GM21360 (cell line): ENCODE results near the gene CDK5RAP2.
"Not testable (repeated sequence)": the region's sequence is repeated elsewhere in the genome, so short reads cannot be mapped to it uniquely, and the experiment has no call there.

Experiments used
- ATAC-seq: cut with Tn5 transposase; IDR thresholded peaks from one replicate; pipeline ENCODE4 v1.9.1; 2021; ENCODE audit warnings: mild to moderate bottlenecking, moderate library complexity; ENCODE audit not compliant: unreplicated experiment

CDK5RAP2 gene

DNA sequence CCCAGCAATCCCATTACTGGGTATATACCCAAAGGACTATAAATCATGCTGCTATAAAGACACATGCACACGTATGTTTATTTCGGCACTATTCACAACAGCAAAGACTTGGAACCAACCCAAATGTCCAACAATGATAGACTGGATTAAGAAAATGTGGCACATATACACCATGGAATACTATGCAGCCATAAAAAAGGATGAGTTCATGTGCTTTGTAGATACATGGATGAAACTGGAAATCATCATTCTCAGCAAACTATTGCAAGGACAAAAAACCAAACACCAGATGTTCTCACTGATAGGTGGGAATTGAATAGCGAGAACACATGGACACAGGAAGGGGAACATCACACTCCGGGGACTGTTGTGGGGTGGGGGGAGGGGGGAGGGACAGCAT, 64.0 kb downstream of the CDK5RAP2 start:
- ATAC-seq, result not testable (repeated sequence)

DNA sequence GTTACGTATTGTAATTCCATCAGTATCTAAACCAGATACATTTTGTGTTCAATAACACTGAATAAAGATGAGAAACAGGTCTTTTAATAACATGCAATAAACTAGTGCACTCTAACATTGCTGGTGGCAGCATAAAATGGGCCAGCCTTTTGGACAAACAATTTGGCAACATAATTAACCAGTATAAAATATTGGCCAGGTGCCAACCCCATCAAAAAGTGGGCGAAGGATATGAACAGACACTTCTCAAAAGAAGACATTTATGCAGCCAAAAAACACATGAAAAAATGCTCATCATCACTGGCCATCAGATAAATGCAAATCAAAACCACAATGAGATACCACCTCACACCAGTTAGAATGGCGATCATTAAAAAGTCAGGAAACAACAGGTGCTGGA, 64.5 kb downstream of the CDK5RAP2 start:
- ATAC-seq, result not testable (repeated sequence)

DNA sequence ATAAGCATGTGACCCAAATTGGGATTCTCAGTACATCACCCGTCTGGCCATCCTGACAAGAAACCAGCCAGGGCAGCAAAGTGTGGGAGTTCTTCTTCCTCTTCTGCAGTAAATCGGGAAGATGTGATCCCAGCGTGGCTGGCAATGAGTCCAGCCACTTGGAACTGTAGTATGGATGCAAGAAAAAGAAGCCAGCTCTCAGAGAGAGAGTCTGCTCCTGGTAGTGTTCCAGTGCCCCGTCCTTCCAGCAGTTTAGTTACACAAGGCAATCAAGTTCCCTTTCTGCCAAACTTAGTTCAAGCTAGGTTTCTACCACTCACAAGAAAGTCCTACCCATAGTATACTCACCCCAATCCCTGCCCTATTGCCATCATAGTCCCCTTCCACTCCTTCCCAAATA, 65.6 kb downstream of the CDK5RAP2 start:
- no peak for ATAC-seq

- ATAC-seq, result no peak
Measured at GRCh38 chr9:120513825-120514396, 66.1 kb downstream of the CDK5RAP2 start.

DNA sequence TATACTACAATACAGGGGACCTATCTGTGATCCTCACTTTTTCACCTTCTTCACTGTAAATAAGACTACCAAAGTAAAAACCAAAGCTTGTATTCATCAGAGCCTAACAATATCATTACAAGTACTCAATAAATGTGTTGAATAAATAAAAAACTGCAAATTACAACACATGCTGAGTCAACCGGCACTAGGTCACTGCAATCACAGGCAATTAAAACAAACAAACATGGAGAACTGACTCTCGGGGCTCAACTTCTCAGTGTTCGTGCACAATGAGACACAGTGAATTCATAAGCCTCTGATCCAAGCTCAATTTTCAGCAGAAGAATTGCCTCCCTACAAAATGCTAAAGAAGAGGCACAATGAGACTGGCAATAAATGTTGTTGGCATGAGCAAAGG, 69.2 kb downstream of the CDK5RAP2 start:
- no peak for ATAC-seq

DNA sequence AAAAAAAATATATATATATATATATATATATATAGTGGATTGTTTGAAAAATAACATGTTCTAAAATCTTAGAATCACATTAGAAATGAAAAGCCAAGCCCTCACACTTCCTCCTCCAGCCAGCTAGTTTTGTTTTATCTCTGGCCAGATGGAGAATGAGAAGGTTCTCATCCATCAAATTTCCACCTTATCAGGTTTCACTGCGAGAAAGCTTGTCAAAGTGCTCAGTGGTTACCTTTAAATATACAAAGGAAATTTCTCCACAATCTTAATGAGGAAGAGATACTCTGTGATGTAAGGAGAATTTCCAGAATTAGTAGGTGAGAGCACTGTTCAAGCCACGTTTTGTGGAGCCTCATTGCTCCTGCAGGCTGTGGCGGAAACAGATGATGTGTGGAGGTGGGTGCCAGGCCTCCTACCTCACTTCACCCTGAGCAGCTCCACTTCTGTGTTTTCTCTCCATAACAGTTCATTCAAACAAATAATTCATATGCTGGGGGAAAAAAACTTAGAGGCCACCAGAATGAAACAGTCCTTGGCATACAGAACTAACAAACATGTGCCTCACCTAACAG, 71.9 kb downstream of the CDK5RAP2 start:
- ATAC-seq, result no peak

- no peak for ATAC-seq
Measured at GRCh38 chr9:120505186-120505585, 74.8 kb downstream of the CDK5RAP2 start.

DNA sequence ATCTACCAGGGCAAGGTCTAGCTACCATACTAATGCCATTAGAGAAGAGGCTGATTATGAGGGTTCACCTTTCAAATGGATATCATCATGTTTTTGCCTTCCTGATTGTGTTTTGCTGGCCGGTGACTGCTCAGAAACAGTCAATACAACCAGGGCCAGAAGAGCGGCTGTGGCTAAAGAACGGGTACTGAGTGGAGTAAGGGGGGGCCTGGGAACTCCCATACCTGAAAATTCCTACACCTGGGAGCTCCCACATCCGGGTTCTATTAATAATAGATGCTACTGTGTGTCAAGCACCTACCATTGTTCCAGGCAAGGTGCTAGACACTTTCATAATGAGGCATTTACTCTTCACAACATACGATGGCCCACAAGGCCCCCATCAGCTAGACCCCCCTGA, 79.2 kb downstream of the CDK5RAP2 start:
- no peak for ATAC-seq

- ATAC-seq, result not testable (repeated sequence)
Measured at GRCh38 chr9:120497865-120498264, 82.1 kb downstream of the CDK5RAP2 start.

- not testable (repeated sequence) for ATAC-seq
Measured at GRCh38 chr9:120496438-120496837, 83.5 kb downstream of the CDK5RAP2 start.

DNA sequence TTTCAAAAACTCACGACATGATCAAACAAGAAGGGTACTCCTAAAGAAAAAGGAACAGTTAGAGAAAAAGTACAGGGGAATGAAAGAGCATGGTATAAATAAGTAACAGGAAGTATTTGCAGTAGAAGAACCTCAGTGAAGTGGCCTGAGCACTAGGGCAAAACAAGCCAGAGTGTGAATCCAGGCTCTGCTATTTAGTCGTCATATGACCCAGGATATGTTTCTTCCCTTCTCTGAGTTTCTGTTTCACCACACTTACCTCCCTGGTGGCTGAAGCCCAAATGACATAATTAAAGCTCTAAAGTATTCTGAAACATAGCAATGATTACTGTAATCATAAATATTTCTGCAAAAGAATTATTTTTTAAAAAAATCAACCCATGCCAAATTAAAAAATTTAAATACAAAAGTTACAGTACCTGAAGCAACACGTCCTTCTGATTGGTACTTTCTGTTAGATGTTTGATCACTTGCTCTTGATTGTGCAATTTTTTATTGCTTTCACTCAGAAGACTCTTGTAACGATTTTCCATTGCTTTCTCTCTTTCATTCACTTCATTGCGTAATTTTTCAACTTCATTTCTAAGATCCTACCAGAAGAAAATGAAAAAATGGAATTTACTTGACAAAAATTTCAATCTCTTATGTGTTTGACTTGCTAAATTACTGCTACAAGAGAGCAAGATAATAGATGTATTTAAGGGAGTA, 88.9 kb downstream of the CDK5RAP2 start:
- ATAC-seq, result peak; percentile 99

- ATAC-seq, result no peak
Measured at GRCh38 chr9:120486835-120487234, 93.1 kb downstream of the CDK5RAP2 start.

DNA sequence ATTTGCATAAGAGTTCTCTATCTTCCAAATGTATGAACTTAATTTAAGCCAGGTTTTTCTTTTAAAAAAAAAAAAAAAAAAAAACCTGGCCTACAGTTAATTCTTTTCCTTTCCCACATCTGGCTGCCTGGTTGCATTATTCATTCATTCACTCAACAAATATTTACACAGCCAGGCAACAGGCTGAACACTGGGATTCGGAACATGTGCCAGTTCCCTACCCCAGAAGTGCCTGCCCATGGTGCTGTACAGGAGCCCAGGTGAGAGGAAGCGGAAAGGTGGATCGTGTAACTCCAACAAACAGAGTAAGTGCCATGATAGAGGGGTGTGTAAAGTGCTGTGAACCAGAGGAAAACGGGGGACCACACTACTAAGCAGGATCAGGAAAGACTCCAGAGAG, 93.6 kb downstream of the CDK5RAP2 start:
- ATAC-seq, result no peak

DNA sequence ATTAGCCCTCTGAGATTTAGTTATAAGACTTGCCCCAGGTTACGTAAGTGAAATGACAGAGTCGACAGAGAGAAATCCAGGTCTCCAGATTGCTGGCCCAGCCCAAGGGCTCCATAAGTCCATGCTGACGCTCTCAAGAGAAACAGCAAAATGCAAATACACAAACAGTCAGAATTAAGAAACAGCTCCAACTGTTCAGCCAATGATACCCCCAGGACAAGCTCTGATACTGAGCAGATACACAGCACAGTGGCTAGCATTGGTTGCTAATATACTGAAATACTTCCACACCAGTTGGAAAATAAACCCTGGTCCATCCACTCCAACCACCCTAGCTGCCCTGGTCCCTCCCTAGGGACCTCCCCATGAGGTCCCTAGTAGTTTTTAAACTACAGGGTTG, 94.2 kb downstream of the CDK5RAP2 start:
- ATAC-seq, result no peak

DNA sequence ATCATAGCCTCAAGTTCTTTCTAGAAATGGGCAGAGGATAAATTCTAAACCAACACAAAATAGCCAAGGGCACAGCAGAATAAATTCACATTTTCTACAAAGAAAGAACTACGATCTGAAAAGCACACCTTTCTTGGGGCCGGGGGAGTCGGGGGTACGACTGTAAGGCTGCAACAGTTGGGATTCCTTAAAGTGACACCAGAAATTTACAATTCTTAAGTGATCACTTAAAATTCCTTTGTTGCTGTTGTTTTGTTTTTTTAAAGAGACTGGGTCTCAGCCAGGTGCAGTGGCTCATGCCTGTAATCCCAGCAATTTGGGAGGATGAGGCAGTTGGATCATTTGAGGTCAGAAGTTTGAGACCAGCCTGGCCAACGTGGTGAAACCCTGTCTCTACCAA, 95.8 kb downstream of the CDK5RAP2 start:
- ATAC-seq, result no peak

DNA sequence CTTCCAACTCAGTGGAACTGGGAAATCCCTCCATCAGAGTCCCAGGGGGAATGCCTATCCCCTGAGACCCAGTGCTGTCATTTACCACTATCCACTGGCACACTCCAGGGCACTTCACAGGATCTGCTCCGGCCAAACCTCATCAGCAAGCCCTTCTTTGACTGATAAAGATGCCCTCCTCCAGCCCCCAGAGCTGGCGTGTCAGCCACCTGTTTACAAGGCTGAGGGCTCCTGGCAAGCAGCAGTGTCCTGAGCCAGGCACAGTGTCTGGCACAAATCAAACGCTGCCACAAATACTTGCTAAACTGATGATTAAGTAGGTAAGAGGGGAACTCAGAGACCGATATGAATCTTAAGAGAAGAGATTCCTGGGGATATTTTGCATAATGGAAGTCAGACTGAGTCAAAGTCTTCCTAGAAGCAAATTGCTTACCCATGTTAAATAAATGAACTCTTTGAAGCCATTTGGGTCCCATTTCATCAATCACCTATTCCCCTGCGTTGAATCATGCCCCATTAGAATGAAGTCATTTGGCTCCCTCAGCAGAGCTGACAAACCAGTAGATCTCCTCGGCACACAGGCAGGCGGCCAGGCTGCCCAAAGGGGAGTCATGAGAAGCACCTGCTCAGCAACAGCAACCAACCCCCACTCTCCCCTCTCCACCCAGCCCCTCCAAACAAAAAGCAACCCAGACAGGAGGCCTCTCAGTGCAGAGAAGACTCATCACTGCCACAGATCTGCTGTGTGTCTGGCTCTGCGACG, 97.4 kb downstream of the CDK5RAP2 start:
- ATAC-seq, result no peak

DNA sequence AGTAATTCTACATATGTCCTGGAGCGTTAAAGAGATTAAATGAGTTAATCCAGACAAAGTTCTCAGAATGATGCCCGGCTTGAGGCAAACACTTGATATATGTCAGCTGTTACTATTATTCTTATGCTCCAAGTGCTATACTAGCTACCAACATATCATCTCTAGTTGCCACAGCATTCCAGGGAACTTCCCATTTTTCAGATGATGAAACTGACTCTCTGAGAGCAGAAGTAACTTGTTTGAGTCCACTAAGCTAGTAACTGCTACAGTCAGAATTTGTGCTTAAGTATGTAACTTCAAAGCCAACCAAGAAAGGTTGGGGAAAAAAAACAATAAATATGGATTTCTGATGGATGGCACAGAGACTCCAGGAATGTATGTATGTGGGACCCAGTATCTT, 98.1 kb downstream of the CDK5RAP2 start:
- ATAC-seq, result no peak

DNA sequence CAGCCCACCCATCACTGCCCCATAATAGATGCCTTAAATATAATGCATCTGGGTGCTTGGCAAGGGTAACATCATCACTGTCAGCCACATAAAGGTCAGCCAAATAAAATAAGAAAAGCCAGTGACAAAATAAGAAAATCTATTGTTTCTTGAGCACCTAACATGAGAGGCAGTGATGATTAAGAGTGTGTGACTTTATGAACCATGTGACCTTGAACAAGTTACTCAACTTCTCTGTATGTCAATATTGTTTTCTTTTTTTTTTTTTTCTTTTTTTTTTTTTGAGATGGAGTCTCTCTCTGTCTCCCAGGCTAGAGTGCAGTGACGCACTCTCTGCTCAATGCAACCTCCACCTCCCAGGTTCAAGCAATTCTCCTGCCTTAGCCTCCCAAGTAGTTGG, 98.7 kb downstream of the CDK5RAP2 start:
- ATAC-seq, result no peak

GRCh38 chr9:120480707-120481106, 99.3 kb downstream of the CDK5RAP2 start:
- ATAC-seq, result no peak

DNA sequence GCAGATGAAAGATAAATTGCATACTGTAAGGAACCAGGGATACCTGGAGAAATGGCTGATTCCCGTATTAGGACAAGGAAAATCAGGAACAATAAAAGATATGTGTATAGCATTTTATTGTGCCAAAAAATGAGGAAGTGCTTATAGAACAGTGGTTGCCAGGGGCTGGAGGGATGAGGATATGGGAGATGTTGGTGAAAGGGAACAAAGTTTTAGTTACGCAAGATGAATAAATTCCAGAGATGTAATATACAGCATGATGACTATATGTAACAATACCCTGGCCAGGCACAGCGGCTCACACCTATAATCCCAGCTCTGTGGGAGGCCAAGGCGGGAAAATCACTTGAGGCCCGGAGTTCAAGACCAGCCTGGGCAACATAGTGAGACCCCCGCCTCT, 101.8 kb downstream of the CDK5RAP2 start:
- ATAC-seq, result no peak

GRCh38 chr9:120477534-120478001, 102.4 kb downstream of the CDK5RAP2 start:
- peak; percentile 63 for ATAC-seq

- ATAC-seq, result no peak
Measured at GRCh38 chr9:120475341-120475740, 104.6 kb downstream of the CDK5RAP2 start.
